Measurements from ENCODE around the gene NELFB.

NELFB gene

DNA sequence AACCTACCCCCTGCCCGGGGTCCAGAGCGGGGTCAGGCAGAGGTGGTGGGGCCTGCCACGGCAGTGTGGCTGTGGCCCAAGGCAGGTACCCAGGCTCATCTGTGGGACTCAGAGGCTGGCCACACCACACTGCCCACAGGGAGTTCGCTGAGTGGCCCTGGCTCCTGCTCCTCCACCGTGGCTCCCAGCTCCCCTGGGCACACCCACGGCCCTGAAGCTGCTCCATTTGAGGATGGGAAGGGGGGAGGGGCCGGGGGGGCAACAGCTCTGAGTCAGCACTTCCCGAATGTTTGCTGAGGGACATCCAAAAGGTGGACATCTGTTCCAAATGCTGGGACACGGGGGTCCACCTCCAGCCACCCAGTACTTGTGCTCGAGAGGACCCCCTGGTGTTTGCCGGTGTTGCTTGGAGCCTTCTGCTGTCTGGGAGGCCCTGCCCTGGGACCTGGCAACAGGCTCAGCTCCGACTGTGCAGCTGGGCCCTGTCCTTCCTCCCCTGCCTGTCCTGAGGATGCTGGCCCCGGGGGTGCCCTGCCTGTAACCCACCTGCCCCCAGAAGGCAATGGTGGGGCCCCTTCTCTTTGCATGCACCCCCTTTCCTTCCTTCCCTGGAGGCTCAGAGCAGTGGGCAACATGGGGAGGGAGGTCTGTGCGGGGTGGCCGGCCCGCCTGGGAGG is 49.4 kb downstream of the NELFB start:
- Histone ChIP-seq H3K27ac (ENCODE audit: low read depth, low read length, poor library complexity, severe bottlenecking) (no peak overlapping the region), H4K20me1 (ENCODE audit: insufficient read depth, low read length) (no peaks in the 10 kb centered on the region), H3F3A (ENCODE audit: insufficient read depth, low read length) (peaks cover 6% of the 10 kb centered on the region; the same call in 1 of the 2 replicates), H3K4me1 (ENCODE audit: insufficient read depth, low read length, severe bottlenecking) (peaks cover 14% of the 10 kb centered on the region), H3K9me3 (ENCODE audit: low read length) (no peaks in the 10 kb centered on the region), H3K36me3 (ENCODE audit: insufficient read depth, low read length) (no peaks in the 10 kb centered on the region), H3K9ac (ENCODE audit: low read length) (no peak overlapping the region), H3K4me3 (ENCODE audit: low read depth, low read length, poor library complexity, severe bottlenecking) (no peak overlapping the region), H3K9me2 (ENCODE audit: low read depth, low read length) (no peaks in the 10 kb centered on the region), H2AFZ (ENCODE audit: low read length) (no peak overlapping the region), H3K79me2 (ENCODE audit: insufficient read depth, low read length) (no peaks in the 10 kb centered on the region), H3K4me2 (ENCODE audit: low read length) (no peak overlapping the region), H3K27me3 (ENCODE audit: insufficient read depth, low read length) (peaks cover 13% of the 10 kb centered on the region; the same call in 1 of the 2 replicates)
- no peak for TF ChIP-seq EZH2 (IDR thresholded peaks at IDR 0.05; ENCODE audit: borderline replicate concordance, low read length)
- TF ChIP-seq, protein P1, sequence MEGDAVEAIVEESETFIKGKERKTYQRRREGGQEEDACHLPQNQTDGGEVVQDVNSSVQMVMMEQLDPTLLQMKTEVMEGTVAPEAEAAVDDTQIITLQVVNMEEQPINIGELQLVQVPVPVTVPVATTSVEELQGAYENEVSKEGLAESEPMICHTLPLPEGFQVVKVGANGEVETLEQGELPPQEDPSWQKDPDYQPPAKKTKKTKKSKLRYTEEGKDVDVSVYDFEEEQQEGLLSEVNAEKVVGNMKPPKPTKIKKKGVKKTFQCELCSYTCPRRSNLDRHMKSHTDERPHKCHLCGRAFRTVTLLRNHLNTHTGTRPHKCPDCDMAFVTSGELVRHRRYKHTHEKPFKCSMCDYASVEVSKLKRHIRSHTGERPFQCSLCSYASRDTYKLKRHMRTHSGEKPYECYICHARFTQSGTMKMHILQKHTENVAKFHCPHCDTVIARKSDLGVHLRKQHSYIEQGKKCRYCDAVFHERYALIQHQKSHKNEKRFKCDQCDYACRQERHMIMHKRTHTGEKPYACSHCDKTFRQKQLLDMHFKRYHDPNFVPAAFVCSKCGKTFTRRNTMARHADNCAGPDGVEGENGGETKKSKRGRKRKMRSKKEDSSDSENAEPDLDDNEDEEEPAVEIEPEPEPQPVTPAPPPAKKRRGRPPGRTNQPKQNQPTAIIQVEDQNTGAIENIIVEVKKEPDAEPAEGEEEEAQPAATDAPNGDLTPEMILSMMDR (IDR thresholded peaks at IDR 0.05; ENCODE audit: low read length) = no peak

DNA sequence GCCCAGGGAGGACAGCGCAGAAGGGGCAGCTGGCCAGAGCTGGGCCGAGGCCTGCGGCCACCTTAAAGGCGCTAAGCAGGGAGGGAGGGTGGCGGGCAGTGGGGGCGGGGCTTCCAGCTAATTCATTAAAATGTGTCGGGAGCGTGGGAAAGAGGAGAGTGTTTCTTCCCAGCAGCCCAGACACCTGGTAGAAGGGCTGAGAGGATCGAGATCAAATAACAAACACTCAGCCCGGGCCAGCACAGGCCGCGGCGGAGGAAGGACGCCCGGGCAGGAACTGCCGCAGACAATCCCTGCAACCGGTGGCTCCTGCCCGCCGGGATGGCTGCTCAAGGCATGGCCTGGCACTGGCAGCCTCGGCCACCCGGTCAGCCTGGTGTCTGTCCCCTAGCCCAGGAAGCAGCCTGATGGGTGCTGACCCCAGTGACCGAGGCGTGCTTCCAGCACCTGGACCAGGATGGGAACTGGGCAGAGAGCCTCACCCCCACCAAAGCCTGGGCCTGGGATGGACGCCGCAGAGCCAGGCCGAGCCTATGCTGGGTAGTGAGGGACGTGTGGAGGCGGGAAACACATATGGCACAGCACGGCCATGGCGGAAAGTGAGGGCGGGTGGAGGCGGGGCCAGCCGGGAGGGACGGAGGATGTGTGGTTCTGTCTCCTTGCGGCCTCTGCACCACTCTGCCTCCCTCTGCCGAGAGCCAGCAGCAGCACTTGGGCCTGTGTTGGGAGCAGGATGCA is 50.1 kb downstream of the NELFB start:
- no peaks in the 10 kb centered on the region for H3K79me2 ChIP-seq (ENCODE audit: insufficient read depth, low read length)
- no peak overlapping the region for H3K4me3 ChIP-seq (ENCODE audit: low read depth, low read length, poor library complexity, severe bottlenecking)
- peaks cover 14% of the 10 kb centered on the region for H3K4me1 ChIP-seq (ENCODE audit: insufficient read depth, low read length, severe bottlenecking)
- no peak overlapping the region for H3K9ac ChIP-seq (ENCODE audit: low read length)
- H3K36me3 ChIP-seq (ENCODE audit: insufficient read depth, low read length) = no peaks in the 10 kb centered on the region
- H3K4me2 ChIP-seq (ENCODE audit: low read length) = no peak overlapping the region
- H3K27ac ChIP-seq (ENCODE audit: low read depth, low read length, poor library complexity, severe bottlenecking) = no peak overlapping the region
- no peak for TF ChIP-seq EZH2 (IDR thresholded peaks at IDR 0.05; ENCODE audit: borderline replicate concordance, low read length)
- TF ChIP-seq, protein P1 (IDR thresholded peaks at IDR 0.05; ENCODE audit: low read length) = no peak
- no peaks in the 10 kb centered on the region for H3K9me2 ChIP-seq (ENCODE audit: low read depth, low read length)
- no peak overlapping the region for H2AFZ ChIP-seq (ENCODE audit: low read length)
- H3K9me3 ChIP-seq (ENCODE audit: low read length) = no peaks in the 10 kb centered on the region
- peaks cover 13% of the 10 kb centered on the region; the same call in 1 of the 2 replicates for H3K27me3 ChIP-seq (ENCODE audit: insufficient read depth, low read length)
- H4K20me1 ChIP-seq (ENCODE audit: insufficient read depth, low read length) = no peaks in the 10 kb centered on the region
- H3F3A ChIP-seq (ENCODE audit: insufficient read depth, low read length) = peaks cover 6% of the 10 kb centered on the region; the same call in 1 of the 2 replicates

DNA sequence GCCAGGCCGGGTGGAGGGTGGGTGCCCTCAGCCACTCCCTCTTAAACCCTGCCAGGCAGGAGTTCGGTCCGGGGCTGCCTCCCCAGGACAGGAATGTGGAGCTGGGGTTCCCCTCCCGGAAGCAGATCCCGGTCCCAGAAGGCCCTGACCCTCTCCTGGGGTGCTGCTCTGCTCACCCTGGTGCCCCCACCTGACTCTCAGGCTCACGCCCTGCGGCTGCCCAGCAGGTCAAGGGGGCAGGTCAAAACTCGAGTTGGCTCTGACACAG is 50.6 kb downstream of the NELFB start:
- H2AFZ ChIP-seq (ENCODE audit: low read length) = no peak overlapping the region
- no peaks in the 10 kb centered on the region for H3K79me2 ChIP-seq (ENCODE audit: insufficient read depth, low read length)
- no peaks in the 10 kb centered on the region for H4K20me1 ChIP-seq (ENCODE audit: insufficient read depth, low read length)
- H3K4me1 ChIP-seq (ENCODE audit: insufficient read depth, low read length, severe bottlenecking) = peaks cover 10% of the 10 kb centered on the region
- H3K4me2 ChIP-seq (ENCODE audit: low read length) = no peak overlapping the region
- no peak overlapping the region for H3K27ac ChIP-seq (ENCODE audit: low read depth, low read length, poor library complexity, severe bottlenecking)
- H3K9ac ChIP-seq (ENCODE audit: low read length) = no peak overlapping the region
- no peaks in the 10 kb centered on the region for H3K9me2 ChIP-seq (ENCODE audit: low read depth, low read length)
- no peaks in the 10 kb centered on the region for H3K9me3 ChIP-seq (ENCODE audit: low read length)
- no peak for TF ChIP-seq EZH2 (IDR thresholded peaks at IDR 0.05; ENCODE audit: borderline replicate concordance, low read length)
- TF ChIP-seq, protein P1 (IDR thresholded peaks at IDR 0.05; ENCODE audit: low read length) = no peak
- H3K4me3 ChIP-seq (ENCODE audit: low read depth, low read length, poor library complexity, severe bottlenecking) = no peak overlapping the region
- H3K36me3 ChIP-seq (ENCODE audit: insufficient read depth, low read length) = no peaks in the 10 kb centered on the region
- H3K27me3 ChIP-seq (ENCODE audit: insufficient read depth, low read length) = peaks cover 13% of the 10 kb centered on the region; the same call in 1 of the 2 replicates
- peaks cover 6% of the 10 kb centered on the region; the same call in 1 of the 2 replicates for H3F3A ChIP-seq (ENCODE audit: insufficient read depth, low read length)

All from OCI-LY1 (cell line).